ENCODE data around the gene CFAP410.
"Not testable (repeated sequence)": the region's sequence is repeated elsewhere in the genome, so short reads cannot be mapped to it uniquely, and the experiment has no call there.

- TF ChIP-seq CTCF (IDR thresholded peaks at IDR 0.05); POLR2A (IDR thresholded peaks at IDR 0.05); POLR2AphosphoS5 (IDR thresholded peaks at IDR 0.05; ENCODE audit: insufficient read depth in 1 of 2, low read depth in 1 of 2): not testable (repeated sequence)
Observed at GRCh38 chr21:44341726-44342458, 2.7 kb upstream of the CFAP410 start.

Data from vagina (tissue), 2 donors.